Retinal pigment epithelial cell (primary cell): ENCODE data around the gene SEMA3G.

Experiments used
- DNase-seq: peaks from one replicate; pipeline ENCODE4 v3.0.0-alpha.2; 2010; ENCODE audit warnings: low read depth
- H3K4me3 ChIP-seq: 2 replicates; pipeline ENCODE4 v1.5.1; 2011; ENCODE audit warnings: mild to moderate bottlenecking, low read length, control low read depth, moderate library complexity
- CTCF ChIP-seq: conservative IDR thresholded peaks from 2 replicates; pipeline ENCODE4 v1.5.1; 2011; ENCODE audit warnings: low read depth, low read length, control low read depth, inconsistent platforms

SEMA3G gene

DNA sequence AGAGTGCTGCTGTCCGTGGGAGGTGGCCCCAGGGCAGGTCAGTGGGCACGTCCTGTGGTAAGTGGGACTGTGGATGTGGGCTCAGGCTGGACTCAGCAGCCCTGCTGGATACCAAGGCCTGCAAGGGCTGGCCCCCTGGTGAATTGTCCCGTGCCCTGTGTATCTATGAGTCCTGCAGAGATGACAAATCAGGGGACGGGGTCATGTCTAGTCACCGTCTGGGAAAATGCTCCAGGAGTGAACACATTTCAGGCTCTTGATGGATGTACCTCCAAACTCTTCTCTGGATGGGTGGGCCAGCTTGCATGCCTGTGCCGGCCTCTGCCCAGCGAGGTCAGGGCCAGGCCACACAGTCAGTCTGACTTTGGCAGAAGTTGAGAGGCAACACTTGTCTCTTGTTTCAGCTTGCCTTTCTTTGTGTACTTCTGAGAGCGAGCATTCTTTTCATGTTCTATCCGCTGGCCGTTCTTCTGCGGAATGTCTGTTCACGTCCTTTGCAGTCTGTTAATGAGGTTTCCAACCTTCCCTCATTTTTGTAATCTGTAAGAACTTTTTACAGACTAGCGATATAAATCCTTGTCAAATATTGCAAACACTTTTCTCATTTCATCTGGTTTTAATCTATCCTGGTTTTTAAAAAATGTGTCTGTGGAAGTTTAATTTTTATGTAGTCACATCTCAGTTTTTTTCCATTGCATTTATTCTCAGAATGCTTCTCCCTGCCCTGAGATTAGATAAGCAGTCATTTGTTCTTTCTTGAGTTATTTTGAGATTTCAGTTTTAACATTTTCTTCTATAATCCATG lies 38.9 kb upstream of the SEMA3G start:
- no peak overlapping the region for H3K4me3 ChIP-seq
- no peak for DNase-seq
- TF ChIP-seq CTCF: no peak

DNA sequence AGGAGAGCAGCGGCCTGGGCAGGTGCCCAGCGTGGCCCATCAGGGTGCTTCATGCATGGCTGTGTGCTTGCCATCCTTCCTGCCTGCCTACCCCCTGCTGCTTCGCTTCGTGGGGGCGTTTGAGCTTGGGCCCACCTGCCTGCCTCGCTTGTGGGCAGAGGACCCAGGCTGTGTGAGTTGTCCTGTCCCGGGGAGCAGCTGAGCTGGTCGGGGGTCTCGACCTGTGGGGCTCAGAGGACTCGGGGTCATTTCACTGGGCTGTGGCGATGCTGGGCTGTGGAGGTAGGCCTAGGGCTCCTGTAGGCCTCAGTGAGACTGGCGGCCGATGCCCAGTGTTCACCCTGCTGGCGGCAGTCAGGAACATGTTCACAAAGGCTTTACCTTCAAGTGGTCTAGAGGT lies 38.2 kb upstream of the SEMA3G start:
- no peak overlapping the region for H3K4me3 ChIP-seq
- no peak for DNase-seq
- TF ChIP-seq CTCF: no peak

- TF ChIP-seq CTCF: peak; percentile 49
- no peak for DNase-seq
- no peak overlapping the region for H3K4me3 ChIP-seq
Measured at GRCh38 chr3:52481819-52482521, 37.1 kb upstream of the SEMA3G start.

DNA sequence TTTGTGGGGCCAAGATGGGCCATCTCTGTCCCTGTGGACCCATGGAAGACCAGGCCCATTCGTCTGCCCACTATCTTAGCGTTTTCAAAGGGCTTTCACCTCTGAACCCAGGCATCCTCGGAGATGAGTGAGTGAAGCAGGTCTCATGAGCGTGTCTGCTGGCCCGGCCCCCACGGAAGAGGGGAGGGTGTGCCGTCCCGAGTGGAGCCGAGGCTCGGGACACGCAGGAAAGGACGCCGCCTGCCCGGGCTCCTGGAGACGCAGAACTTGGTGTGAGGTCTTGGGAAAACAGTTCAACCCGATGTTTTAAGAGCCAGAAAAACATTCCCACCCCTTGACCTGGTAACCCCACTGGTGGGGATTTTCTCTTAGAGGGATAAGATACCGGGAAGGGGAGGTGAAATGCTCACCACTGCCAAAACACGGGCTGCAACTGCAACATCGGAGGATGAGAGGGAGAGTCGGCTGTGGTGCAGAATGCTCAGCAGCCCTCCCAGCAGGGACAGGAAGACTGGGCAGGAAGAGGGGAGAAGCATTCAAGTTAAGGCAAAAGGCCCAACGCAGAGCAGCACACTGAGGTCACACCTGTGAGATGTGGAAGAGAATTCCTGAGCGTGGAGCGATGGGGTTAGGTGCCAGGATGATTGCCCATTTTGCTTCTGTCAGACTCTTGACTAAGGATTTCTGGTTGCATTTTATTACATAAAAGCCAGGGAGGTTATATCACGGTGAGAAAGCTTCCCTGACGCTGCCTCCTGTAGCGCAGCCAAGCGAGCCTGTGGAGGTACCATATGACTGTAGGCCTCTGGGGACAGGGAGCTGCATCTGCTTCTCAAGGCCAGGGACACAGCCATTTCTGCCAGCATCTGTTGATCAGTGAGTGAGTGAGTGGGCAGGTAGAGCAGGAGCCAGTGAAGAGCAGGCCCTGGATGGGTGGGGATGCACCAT lies 36.1 kb upstream of the SEMA3G start:
- TF ChIP-seq CTCF: no peak
- no peak for DNase-seq
- H3K4me3 ChIP-seq: no peak overlapping the region

DNA sequence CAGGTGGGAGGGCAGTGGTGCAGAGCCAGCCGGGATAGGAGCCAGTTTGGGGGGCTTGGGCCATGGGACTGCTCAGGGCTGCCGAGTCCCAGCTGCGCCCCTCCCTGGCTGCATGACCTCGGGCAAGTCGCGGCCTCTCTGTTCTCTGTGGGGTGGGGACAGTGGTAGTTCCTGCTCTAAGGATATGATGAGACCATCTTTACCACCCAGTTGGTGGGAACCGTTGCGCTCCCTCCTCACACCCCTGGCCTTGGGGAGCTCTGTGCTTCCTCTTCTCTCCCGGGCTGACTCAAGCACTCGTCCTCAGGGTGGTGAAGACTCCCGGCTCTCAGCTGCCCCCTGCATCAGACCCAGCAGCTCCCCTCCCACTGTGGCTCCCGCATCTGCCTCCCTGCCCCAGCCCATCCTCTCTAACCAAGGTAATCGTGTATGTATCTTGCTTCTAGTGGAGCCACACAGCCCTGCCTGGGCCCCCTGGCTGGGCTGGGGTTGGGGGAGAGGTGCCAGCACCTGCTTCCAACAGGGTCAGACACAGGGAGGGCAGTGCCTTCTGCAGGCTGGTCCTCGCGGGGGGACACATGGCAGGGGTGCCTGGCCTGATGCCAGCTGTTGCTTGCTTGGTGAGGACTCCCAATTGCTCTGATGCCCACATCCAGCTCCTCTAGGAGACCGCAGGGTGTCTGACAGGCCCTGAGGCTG lies 35.1 kb upstream of the SEMA3G start:
- TF ChIP-seq CTCF: no peak
- no peak overlapping the region for H3K4me3 ChIP-seq
- DNase-seq: no peak

GRCh38 chr3:52479037-52479876 lies 34.4 kb upstream of the SEMA3G start:
- no peak for DNase-seq
- no peak for TF ChIP-seq CTCF
- H3K4me3 ChIP-seq: no peak overlapping the region
